GM19467 (cell line): ENCODE measurements around the gene CD93.

Experiments used
- ATAC-seq: cut with Tn5 transposase; IDR thresholded peaks from one replicate; pipeline ENCODE4 v1.9.1; 2021; ENCODE audit warnings: mild to moderate bottlenecking, moderate library complexity; ENCODE audit not compliant: unreplicated experiment

Gene CD93

GRCh38 chr20:23086056-23086566 is at the start of gene CD93:
TSS of gene CD93 (minus strand) at chr20:23086324. CDS start at chr20:23086192, 132 bp downstream.
- no peak for ATAC-seq

DNA sequence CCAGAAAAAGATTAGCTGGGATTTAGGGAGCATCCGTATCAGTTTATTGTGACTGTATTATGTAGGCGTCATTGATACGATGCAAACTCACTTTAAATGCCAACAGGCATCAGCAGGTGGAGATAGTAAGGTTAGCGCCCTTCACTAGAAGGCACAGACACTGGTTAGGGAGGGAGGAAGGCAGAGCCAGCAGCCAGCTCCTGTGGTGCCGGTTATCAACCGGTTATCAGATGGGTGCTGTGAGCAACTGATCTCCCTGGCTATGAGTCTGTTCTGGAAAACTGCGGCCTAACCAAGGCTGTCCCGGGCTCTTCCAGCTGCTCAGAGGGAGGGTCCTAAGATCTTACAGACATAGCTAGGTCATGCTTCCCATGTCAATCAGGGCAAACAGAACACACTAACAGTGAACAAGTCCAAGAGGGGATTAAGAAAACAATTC is 47.5 kb upstream of the CD93 start:
- ATAC-seq: no peak

DNA sequence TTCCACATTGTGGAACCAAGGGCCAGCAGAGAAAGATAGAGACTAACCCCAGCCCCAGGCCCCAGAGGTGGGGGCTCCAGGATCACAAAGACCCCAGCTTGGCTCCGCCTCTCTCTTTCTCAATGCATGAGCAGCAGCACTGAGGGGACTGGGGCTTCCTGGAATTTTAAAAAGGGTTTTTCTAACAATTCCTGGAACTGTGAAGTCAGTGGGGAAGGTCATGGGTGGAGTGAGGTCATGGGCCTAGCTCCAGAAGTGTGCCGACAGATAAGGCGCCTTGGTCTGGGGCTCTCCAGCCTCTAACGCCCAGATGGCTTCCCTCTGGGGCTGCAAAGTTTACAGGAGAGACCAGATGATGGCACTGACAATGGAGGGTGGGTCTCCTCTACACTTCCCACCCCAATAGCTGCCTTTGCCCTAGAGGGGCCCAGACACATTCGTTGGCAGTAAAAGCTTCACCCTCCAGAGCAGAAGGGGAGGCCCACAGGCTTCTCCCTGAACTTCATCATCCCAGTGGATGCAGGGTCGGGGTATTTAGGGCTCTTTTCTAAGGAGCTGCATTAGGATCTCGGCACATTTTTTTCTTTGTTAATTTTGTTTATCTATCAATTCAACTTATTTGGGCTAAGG is 46.9 kb upstream of the CD93 start:
- ATAC-seq: no peak

GRCh38 chr20:23132293-23132929 is 46.3 kb upstream of the CD93 start:
- no peak for ATAC-seq

DNA sequence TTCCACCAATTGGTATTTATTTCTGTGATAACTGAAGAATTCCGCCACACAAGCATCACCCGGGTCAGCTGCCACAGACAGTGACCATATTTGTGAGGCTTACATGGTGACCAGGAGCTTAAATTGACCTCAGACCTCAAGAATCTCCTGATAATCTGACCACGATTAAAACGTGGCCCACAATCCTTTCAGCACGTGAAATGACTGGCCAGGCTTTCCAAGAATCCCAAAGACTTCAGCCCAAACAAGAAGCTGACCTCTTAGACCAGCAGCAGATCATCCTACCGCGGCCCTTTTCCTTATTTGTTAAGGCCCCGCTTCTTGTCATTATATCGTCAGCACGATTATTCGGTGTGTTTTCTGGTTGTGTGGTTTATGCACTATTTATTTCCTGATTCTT is 45.6 kb upstream of the CD93 start:
- ATAC-seq: no peak

DNA sequence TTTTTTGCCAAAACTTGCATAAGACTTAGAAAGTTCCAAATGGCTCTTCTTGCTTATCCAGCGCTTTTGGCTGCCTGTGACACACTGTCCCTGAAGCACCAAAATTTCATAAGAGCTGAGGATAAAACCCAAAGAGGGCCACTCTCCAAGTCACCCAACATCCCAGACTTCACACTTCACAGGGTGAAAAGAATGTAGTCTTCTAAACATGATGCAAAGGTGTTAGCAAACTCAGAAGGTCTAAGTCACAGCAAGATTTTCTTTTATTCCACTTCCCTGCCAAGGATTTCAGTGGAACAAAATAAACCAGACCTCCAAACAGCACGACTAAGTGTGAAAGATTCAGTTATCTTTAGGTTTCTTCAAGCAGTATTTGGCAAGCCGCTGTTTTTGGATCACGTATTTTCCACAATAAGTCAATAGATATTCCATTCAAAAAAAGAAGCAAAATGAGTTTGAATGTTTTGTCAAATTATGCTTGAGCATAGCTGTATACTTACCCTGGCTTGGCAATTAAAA is 44.6 kb upstream of the CD93 start:
- ATAC-seq: no peak

- no peak for ATAC-seq
Measured at GRCh38 chr20:23129891-23130621, 43.9 kb upstream of the CD93 start.

GRCh38 chr20:23129266-23129665 is 43.1 kb upstream of the CD93 start:
- ATAC-seq: no peak

GRCh38 chr20:23128461-23129125 is 42.5 kb upstream of the CD93 start:
- no peak for ATAC-seq

DNA sequence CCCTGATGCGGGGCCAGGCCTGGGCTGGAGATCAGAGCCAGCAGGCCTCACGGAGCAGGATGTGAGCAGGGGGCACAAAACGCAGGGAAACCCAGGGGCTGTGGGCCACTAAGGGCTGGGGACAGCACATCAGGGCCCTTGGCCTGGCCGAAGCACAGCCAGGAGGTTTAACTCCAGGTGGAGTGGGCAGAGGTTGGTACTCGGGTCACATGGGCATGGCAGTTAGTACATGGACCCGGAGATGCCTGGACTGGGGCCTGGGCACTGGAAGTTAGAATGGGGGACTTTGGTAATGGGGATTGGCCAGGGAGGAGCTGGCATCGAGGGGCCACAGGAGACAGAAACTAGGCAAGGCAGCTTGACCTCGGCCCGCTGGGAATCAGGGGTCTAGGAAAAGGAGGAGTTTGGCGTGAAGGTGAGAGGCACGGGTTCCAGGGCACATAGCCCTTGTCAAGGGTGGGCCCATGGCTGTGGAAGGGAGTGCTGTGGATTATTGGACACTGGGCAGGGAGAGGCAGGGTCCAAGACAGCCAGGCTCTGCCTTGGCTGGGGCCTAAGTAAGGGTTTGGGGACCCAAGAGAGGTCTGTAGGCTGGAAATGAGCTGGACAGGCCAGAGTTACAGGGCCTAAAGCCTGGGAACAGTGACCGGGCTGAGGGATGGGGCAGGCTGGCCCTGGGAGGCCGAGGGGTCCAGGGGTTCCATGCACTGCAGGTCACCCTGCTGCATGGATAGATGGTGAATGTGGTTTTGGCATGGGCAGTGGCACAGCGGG is 41.6 kb upstream of the CD93 start:
- no peak for ATAC-seq

- ATAC-seq: no peak
Measured at GRCh38 chr20:23126281-23127061, 40.3 kb upstream of the CD93 start.

DNA sequence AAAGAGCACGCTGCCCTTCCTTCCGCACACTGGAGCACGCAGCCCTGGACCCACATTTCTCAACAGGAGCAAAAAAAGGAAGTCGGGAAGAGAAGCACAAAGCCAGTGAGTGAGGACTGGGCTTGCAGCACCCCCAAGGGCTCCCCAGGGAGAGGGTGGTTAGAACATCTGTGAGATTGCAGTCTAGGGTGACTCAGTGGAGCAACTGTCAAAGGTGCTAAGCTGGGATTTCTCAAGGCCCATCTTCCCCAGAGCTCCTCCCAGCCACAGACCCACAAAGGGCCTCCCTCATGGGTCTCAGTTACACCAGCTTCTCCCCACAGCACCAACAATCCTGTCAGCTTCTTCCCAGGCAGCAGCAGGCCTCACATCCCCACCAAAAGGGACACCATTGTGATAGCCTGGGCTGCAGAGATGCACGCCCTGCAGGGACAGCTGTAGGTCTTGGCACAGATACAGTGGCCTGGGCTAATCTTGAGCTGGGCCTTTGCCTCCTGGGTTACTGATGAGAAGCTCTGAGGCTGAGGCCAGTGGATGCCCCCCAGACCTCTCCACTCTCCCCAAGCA is 39.6 kb upstream of the CD93 start:
- ATAC-seq: no peak

DNA sequence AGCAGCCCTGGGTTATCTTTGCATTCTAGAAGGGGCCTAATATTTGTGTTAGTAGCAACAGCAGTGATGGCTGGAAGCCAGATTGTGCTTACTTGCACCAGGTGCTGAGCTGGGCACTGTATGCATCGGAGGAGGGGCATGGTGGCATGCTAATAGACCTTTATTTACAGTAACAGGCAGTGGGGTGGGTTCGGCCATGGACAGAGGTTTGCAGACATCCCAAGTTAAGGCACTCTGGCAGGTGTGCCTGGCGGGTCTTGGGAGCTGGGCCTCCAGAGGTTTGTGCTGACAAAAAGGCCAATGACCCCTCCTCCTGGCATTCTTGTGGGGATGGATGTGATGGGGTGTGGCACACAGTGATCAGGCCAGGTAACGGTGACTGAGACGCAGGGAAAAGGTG is 39.0 kb upstream of the CD93 start:
- no peak for ATAC-seq

- no peak for ATAC-seq
Measured at GRCh38 chr20:23123886-23124285, 37.8 kb upstream of the CD93 start.

- no peak for ATAC-seq
Measured at GRCh38 chr20:23122796-23123655, 36.9 kb upstream of the CD93 start.

GRCh38 chr20:23122321-23122720 is 36.2 kb upstream of the CD93 start:
- no peak for ATAC-seq

GRCh38 chr20:23121751-23122320 is 35.7 kb upstream of the CD93 start:
- no peak for ATAC-seq
